GM21786 (cell line): Measurements from ENCODE around the gene ZDHHC18.

Source experiments
- ATAC-seq: cut with Tn5 transposase; IDR thresholded peaks from one replicate; pipeline ENCODE4 v1.9.1; 2021; ENCODE audit not compliant: unreplicated experiment

The ZDHHC18 gene

DNA sequence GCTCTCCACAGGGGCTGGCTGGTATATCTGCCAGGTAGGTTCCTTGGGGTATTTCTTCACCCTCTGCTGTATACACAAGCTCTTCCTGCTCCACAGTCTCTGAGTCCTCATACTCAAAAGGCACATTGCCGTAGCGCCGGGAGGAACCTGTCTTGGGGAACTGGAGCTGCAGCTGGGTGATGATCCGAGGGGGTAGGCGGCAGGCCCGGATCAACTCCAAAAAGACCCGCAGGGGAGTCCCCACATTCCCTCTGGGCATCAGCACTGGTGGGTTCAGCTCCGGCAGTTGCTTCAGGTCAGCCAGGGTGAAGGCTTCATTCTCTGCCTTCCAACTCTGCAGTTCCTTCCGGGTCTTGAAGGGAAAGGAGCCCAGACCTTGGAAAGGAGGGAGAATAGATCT lies 70.9 kb downstream of the ZDHHC18 start:
- ATAC-seq = no peak

DNA sequence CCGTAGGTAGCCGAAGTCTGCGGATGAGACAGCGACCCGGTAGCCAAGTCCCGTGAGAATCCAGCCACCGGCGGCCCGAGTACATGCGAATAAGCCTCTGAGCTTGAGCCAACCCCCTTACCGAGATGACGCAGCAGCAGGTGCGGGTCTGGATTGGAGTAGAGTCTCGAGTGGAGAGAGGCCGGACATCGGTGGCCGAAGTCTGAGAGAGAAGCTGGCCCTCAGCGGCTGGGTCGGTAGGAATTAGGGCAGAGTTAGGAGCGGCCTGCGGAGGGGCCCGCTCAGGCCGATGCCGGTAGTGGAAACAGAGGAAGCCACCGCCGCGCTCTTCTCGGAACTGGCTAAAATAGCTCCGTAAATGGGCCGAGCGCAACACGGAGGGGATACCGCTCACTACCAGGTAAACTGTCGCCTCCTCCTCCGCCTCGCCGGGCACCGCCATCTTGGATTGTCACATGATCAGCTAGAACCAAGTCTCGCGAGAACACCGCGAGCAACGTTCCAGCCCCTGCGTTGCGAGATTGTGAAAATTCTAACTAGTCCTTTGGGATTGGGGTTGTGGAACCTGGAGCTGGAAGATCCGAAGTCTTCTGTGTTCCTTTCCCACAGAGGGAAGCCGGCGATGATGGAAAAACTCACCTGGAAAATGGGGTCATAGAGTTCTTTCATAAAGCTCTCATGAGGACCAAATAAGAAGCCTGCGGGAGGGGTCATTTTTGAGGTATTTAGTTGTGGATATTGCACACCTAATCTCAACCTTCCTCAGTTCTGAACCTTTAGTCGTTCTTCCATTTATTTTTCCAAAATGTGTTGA lies 73.7 kb downstream of the ZDHHC18 start, which contains the start of gene GPATCH3:
TSS of gene GPATCH3 (minus strand) at position 467 of the 814 bp plus-strand sequence. CDS start at position 442, 25 bp downstream.
- ATAC-seq = no peak

DNA sequence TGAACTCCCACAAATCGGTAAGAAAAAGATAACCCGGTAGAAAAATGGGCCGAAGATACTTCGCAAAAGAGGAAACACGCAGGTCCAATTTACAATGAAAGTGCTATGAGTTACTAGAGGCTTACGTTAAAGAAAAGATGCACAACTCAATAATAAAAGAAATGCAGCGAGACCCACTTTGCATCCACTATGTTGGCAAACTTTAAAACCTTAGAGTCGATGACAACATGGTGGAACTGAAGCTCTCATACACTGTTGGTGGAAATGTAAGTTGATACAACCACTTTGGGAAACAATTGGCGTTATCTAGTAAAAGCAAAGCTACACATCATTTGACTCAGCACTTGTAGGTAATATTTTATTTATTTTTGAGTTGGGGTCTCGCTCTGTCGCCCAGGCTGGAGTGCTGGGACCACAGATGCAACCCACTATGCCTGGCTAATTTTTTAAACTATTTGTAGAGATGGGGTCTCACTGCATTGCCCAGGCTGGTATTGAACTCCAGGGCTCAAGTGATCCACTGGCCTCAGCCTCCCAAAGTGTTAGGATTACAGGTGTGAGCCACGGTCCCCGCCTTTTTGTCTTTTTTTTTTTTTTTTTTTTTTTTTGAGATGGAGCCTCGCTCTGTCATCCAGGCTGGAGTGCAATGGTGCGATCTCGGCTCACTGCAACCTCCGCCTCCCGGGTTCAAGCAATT lies 74.5 kb downstream of the ZDHHC18 start:
- ATAC-seq = no peak
